Stimulated activated CD8-positive, alpha-beta memory T cell treated with anti-CD3 and anti-CD28 coated beads, Interleukin-4, amount 100 ng/mL, for 1 hour (primary cell): ENCODE data around the gene TJP1.
"Not testable (repeated sequence)": the region's sequence is repeated elsewhere in the genome, so short reads cannot be mapped to it uniquely, and the experiment has no call there.

Experiments
- DNase-seq, 2 donors: peaks; one replicate each; pipeline ENCODE4 v3.0.0-alpha.2; 2020; ENCODE audit warnings: low read depth in 2 of 2, low spot score in 1 of 2

The TJP1 gene

GRCh38 chr15:29800491-29801366 lies 21.5 kb downstream of the TJP1 start:
- DNase-seq: no peak

DNA sequence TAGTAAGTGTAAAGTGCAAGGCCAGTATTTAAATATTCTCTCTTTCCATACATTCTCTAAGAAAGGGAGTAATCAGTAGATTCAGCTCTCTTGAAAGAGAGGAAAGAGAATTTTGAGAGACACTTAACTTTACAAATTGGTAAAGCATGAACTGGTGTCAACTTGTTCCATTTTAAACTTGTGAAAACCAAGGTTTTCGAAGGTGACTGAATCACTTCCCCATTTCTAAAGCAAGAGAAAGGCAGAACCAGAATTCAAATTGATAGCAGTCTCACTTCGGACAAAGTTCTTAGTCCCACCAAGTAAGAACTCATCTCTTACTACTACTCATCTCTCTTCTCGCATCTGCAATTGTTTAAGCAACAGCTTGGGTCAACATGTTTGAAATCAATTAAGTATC lies 22.4 kb downstream of the TJP1 start:
- no peak for DNase-seq

- DNase-seq: no peak
These were observed 26.7 kb downstream of the TJP1 start for GRCh38 chr15:29795610-29796009.

GRCh38 chr15:29792426-29793159 lies 29.7 kb downstream of the TJP1 start:
- DNase-seq: no peak

DNA sequence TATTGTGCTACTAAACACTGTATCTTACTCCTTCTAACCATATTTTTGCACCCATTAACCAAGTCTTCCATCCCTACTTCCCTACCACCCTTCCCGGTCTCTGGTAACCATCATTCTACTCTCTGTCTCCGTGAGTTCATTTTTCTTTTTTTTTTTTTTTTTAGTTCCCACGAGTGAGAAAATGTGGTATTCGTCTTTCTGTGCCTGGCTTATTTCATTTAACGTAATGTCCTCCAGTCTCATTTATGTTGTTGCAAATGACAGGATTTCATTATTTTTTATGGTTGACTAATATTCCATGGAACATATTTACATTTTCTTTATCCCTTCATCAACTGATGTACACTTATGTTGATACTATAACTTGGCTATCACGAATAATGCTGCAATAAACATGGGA lies 31.7 kb downstream of the TJP1 start:
- no peak for DNase-seq

GRCh38 chr15:29789871-29790270 lies 32.4 kb downstream of the TJP1 start:
- DNase-seq: no peak

GRCh38 chr15:29788433-29789034 lies 33.7 kb downstream of the TJP1 start:
- no peak for DNase-seq

- no peak for DNase-seq
These were observed 34.5 kb downstream of the TJP1 start for GRCh38 chr15:29787767-29788166.

DNA sequence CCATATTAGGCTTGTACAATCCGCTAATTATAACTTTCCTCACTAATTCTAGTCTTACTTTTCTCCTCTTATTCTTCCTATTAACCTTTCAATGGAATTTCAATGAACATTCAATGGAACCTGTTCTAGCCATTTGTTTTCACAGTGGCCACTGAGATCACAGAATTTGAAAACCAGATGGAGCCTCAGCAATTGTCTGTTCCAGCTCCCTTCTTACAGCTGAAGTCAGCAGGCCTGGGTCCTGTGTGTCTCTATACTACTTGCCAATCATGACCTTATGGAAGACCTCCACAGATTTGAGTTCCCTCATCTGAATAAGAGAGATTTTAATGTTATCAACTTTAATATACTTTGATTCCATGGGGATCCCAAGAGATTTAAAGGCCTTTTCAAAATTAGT lies 36.6 kb downstream of the TJP1 start:
- no peak for DNase-seq

DNA sequence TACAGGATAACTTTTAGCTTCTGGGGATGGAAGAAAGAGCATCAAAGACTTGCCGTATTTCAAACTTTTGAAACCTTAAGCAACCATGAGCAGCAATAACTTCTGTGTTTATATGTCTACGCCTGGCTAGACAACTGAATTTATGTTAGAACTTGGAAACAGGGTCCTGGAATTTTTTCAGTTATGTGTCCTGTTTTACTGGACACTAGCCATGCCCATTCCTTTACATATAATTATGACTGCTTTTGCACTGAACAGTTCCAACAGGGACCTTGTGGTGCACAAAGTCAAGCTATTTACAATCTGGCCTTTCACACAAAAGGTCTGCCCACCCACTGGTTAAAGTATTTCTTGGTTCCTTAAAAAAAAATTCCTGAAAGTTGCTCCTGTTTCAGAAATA lies 37.1 kb downstream of the TJP1 start:
- DNase-seq: no peak

DNA sequence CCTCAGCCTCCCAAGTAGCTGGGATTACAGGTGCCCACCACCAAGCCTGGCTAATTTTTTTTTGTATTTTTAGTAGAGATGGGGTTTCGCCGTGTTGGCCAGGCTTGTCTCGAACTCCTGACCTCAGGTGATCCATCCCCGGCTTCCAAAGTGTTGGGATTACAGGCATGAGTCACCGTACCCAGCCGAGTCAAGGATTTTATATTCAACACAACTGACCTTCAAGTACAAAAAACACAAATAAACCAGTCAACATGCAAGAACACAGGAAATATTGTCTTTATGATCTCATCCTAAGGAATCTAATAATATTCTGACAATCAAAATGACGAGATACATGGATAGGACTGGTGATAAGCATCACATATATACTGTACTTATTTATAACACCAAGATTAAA lies 37.9 kb downstream of the TJP1 start:
- no peak for DNase-seq

DNA sequence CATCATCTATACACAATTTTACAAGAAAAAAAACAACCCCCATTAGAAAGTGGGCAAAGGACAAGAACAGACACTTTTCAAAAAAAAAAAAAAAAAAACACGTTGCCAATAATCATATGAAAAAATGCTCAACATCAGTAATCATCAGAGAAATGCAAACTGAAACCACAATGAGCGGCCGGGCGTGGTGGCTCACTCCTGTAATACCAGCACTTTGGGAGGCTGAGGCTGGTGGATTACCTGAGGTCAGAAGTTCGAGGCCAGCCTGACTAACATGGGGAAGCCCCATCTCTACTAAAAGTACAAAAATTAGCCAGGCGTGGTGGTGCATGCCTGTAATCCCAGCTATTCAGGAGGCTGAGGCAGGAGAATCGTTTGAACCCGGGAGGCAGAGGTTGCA lies 39.5 kb downstream of the TJP1 start:
- DNase-seq: not testable (repeated sequence)

DNA sequence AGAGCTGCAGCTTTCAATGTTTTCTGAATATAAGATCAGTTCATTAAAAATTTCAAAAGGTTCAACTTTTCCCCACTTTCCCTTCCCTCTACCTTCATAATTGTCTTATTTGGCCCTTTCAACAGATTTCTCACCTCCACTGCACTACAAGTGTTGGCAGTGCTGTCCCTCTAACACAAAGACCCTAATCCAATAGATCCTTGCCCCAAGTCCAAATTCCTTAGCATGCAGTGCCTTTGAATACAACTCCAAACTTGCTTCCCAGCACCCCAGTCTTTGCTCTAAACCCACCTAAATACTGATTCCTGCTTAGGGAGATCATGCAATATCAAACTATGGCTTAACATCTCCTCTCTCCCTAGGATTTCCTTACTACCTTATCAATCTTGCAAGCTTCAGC lies 43.9 kb downstream of the TJP1 start:
- DNase-seq: no peak

DNA sequence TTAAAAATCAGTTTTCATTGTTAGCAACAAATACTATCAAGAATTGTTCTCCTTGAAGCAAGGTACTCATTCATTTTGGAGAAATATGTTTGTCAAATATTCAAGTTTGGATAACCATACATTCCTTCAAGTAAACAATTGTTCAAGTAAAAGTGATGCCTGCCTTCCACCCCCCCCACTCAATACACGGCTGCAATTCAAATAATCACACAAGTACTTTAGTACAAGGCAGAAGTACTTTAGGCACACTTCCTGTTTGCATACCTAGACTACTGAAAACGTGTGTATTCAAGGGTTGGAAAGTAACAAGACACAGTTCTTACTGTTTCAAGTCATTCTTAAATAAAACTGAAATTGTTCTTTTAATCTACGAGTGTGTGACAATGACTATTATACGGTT lies 45.4 kb downstream of the TJP1 start:
- DNase-seq: no peak

- DNase-seq: no peak
These were observed 47.4 kb downstream of the TJP1 start for GRCh38 chr15:29774900-29775299.

DNA sequence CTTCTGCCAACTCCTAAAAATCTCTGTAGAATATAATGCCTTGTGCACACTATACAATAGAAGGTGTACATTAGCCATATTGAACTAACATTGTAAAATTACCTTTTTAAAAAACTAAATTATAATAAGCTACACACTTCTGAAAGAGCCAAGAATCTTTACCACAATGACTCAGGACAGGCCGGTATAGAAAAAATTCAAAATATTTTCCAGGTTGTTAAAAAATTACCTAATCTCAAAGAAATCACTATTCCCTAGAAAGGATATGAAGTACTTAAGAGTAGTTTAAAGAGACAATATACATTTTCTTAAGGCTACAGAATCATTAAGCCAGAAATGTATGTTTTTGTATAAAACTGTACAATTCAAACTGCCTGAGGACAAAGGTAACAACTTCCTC lies 48.5 kb downstream of the TJP1 start:
- DNase-seq: no peak

GRCh38 chr15:29773000-29773399 lies 49.3 kb downstream of the TJP1 start:
- no peak for DNase-seq

DNA sequence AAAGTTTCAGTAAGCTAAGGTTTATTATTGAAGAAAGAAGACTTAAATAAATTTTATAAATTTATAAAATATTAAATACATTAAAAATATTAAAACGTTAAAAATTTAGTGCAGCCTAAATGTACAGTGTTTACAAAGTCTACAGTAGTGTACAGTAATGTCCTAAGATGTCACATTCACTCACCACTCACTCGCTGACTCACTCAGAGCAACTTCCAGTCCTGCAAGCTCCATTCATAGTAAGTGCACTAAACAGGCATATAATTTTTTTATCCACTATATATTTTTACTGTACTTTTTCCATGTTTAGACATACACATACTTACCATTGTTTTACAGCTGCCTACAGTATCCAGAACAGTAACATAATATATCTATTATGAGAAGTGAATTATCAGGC lies 51.5 kb downstream of the TJP1 start:
- DNase-seq: no peak

DNA sequence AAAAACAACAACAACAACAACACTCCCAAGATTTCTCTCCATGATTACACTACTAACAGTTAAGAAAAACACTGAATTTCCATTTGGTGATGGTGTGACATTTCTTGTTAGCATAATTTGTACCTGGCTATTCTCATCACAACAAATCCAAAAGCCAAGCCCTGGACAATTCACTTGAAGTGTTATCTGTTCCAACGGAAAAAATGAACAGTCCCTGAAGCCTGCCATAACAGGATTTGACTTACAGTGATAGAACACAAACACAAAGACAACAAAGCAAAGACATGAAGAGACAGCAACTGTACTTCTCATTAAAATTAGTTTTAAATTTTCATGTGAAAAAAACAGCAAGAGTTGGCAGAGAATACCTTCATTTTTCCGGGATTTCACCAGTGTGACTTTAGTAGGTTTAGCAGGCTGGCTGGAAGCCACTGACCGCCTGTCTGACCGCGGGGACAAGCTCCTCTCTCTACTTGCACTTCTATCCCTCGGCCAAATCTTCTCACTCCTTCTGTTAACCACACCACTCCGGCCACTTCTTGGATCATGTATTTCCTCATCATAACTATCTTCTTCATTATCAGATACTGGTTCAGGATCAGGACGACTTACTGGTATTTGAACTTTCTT lies 56.3 kb downstream of the TJP1 start:
- DNase-seq: no peak

GRCh38 chr15:29765234-29765841 lies 56.9 kb downstream of the TJP1 start:
- no peak for DNase-seq

DNA sequence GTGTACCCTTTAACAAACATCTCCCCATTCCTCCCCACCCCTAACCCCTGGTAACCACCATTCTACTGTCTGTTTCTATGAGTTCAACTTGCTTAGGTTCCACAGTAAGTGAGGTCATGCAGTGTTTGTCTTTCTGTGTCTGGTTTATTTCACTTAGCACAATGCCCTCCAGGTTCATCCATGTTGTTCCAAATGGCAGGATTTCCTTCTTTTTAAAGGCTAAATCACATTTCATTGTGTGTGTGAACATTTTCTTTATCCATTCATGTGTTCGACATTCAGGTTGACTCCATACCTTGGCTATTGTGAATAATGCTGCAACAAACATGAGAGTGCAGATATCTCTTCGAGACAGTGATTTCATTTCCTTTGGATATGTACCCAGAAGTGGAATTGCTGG lies 62.7 kb downstream of the TJP1 start:
- no peak for DNase-seq
